DND-41 (cell line): ENCODE data around the gene IGFBP2.

Experiments
- ATAC-seq: fragments of 200-7000 bp; cut with Tn5 transposase; 3 replicates; pipeline ENCODE4 v1.9.1; 2021; ENCODE audit warnings: low read depth; ENCODE audit not compliant: insufficient read depth
- DNase-seq: peaks from one replicate; pipeline ENCODE4 v3.0.0-alpha.2; 2020
- H2AFZ ChIP-seq: 2 replicates; pipeline ENCODE4 v1.6.0; 2012; ENCODE audit warnings: low read depth, low read length
- H3K27ac ChIP-seq: 2 replicates; pipeline ENCODE4 v1.5.1; 2012; ENCODE audit warnings: low read length, inconsistent platforms
- H3K27me3 ChIP-seq: fragments of 200-600 bp; sonication (generic); 2 replicates; pipeline ENCODE4 v1.6.0; 2012; ENCODE audit warnings: low read length, mild to moderate bottlenecking, inconsistent platforms; ENCODE audit not compliant: insufficient read depth, poor library complexity
- H3K36me3 ChIP-seq: 2 replicates; pipeline ENCODE4 v1.5.1; 2012; ENCODE audit warnings: low read length, inconsistent platforms; ENCODE audit not compliant: insufficient read depth
- H3K4me1 ChIP-seq: 2 replicates; pipeline ENCODE4 v1.5.1; 2012; ENCODE audit warnings: mild to moderate bottlenecking, low read length; ENCODE audit not compliant: insufficient read depth
- H3K4me2 ChIP-seq: 2 replicates; pipeline ENCODE4 v1.6.0; 2012; ENCODE audit warnings: mild to moderate bottlenecking, moderate library complexity, low read length, inconsistent platforms; ENCODE audit not compliant: insufficient read depth
- H3K4me3 ChIP-seq, 2 experiments: fragments of 200-600 bp in 1 of 2; shearing (Covaris generic) in 1 of 2; 2 replicates each; pipeline ENCODE4 v1.5.1; 2012 to 2016; ENCODE audit warnings: inconsistent platforms in 2 of 2, low read length in 2 of 2, mild to moderate bottlenecking in 2 of 2, low read depth in 1 of 2, moderate library complexity in 1 of 2
- H3K79me2 ChIP-seq: 2 replicates; pipeline ENCODE4 v1.6.0; 2012; ENCODE audit warnings: low read length, inconsistent platforms; ENCODE audit not compliant: insufficient read depth
- H3K9ac ChIP-seq: 2 replicates; pipeline ENCODE4 v1.6.0; 2012; ENCODE audit warnings: low read depth, mild to moderate bottlenecking, inconsistent platforms, low read length, moderate library complexity
- H3K9me3 ChIP-seq: 2 replicates; pipeline ENCODE4 v1.5.1; 2012; ENCODE audit warnings: low read length, moderate library complexity, mild to moderate bottlenecking, inconsistent platforms; ENCODE audit not compliant: insufficient read depth, severe bottlenecking
- H4K20me1 ChIP-seq: 2 replicates; pipeline ENCODE4 v1.6.0; 2012; ENCODE audit warnings: low read length; ENCODE audit not compliant: insufficient read depth
- CTCF ChIP-seq: IDR thresholded peaks from 2 replicates; pipeline ENCODE4 v1.5.1; 2012; ENCODE audit warnings: borderline replicate concordance, low read length, moderate library complexity, mild to moderate bottlenecking; ENCODE audit not compliant: poor library complexity, severe bottlenecking; ENCODE audit errors: extremely low read depth
- EZH2 ChIP-seq: IDR thresholded peaks from 3 replicates; pipeline ENCODE4 v1.6.1; 2012; ENCODE audit warnings: borderline replicate concordance, low read depth, mild to moderate bottlenecking, moderate library complexity, low read length, inconsistent platforms; ENCODE audit not compliant: severe bottlenecking

The IGFBP2 gene

GRCh38 chr2:216659276-216659675 is 26.1 kb downstream of the IGFBP2 start:
- H4K20me1 ChIP-seq: peaks cover 93% of the 10 kb centered on the region
- H3K4me3 ChIP-seq: no peak overlapping the region
- peaks cover 14% of the 10 kb centered on the region for H3K4me1 ChIP-seq
- no peak overlapping the region for H2AFZ ChIP-seq
- TF ChIP-seq CTCF (no peak), EZH2 (no peak)
- peaks cover 98% of the 10 kb centered on the region for H3K36me3 ChIP-seq
- H3K9me3 ChIP-seq: no peaks in the 10 kb centered on the region
- H3K9ac ChIP-seq: no peak overlapping the region
- peaks cover 80% of the 10 kb centered on the region for H3K79me2 ChIP-seq
- H3K27me3 ChIP-seq: no peaks in the 10 kb centered on the region
- H3K4me2 ChIP-seq: no peak overlapping the region
- H3K27ac ChIP-seq: no peak overlapping the region
- ATAC-seq (no peak), DNase-seq (no peak)

- ATAC-seq: no peak
- H4K20me1 ChIP-seq: peaks cover 92% of the 10 kb centered on the region
- no peak overlapping the region for H3K27ac ChIP-seq
- TF ChIP-seq EZH2 (no peak), CTCF (no peak)
- H3K27me3 ChIP-seq: no peaks in the 10 kb centered on the region
- peaks cover 6% of the 10 kb centered on the region for H3K4me1 ChIP-seq
- peaks cover 98% of the 10 kb centered on the region for H3K36me3 ChIP-seq
- H3K4me3 ChIP-seq: no peak overlapping the region
- no peak overlapping the region for H3K9ac ChIP-seq
- no peak overlapping the region for H2AFZ ChIP-seq
- no peaks in the 10 kb centered on the region for H3K9me3 ChIP-seq
- no peak for DNase-seq
- no peak overlapping the region for H3K4me2 ChIP-seq
- peaks cover 67% of the 10 kb centered on the region for H3K79me2 ChIP-seq
These were observed 27.3 kb downstream of the IGFBP2 start for GRCh38 chr2:216660496-216660895.

- H3K36me3 ChIP-seq: peaks cover 97% of the 10 kb centered on the region
- H3K27me3 ChIP-seq: no peaks in the 10 kb centered on the region
- H3K4me2 ChIP-seq: no peak overlapping the region
- no peak for ATAC-seq
- no peak for DNase-seq
- no peak overlapping the region for H3K27ac ChIP-seq
- peaks cover 62% of the 10 kb centered on the region for H3K79me2 ChIP-seq
- peaks cover 6% of the 10 kb centered on the region for H3K4me1 ChIP-seq
- H4K20me1 ChIP-seq: peaks cover 92% of the 10 kb centered on the region
- no peaks in the 10 kb centered on the region for H3K9me3 ChIP-seq
- TF ChIP-seq EZH2: no peak
- H3K9ac ChIP-seq: no peak overlapping the region
- H2AFZ ChIP-seq: no peak overlapping the region
- H3K4me3 ChIP-seq: no peak overlapping the region
These were observed 27.8 kb downstream of the IGFBP2 start for GRCh38 chr2:216661051-216661450.

GRCh38 chr2:216661639-216662375 is 28.6 kb downstream of the IGFBP2 start:
- ATAC-seq: no peak
- Histone ChIP-seq H3K9me3 (no peaks in the 10 kb centered on the region), H4K20me1 (peaks cover 90% of the 10 kb centered on the region), H3K27ac (no peak overlapping the region), H3K36me3 (peaks cover 94% of the 10 kb centered on the region), H3K4me2 (no peak overlapping the region), H3K4me1 (peaks cover 2% of the 10 kb centered on the region; the same call in 1 of the 2 replicates), H3K79me2 (peaks cover 54% of the 10 kb centered on the region), H3K27me3 (no peaks in the 10 kb centered on the region), H3K9ac (no peak overlapping the region), H2AFZ (no peak overlapping the region), H3K4me3 (no peak overlapping the region)
- DNase-seq: peak; percentile 38
- peak; percentile 50 for TF ChIP-seq CTCF
- TF ChIP-seq EZH2: no peak
